Astrocyte of the spinal cord (primary cell): ENCODE data around the gene CLDN10.

Experiments
- DNase-seq: peaks from one replicate; pipeline ENCODE4 v3.0.0; 2011; ENCODE audit warnings: low read depth, low spot score
- H3K4me3 ChIP-seq: 2 replicates; pipeline ENCODE4 v1.5.1; 2011; ENCODE audit warnings: low read depth, mild to moderate bottlenecking, low read length, moderate library complexity
- in situ Hi-C: cut with HindIII; loops from 2 replicates; pipeline ENCODE4 v1.10.0; 2017; ENCODE audit warnings: low sequenced_read_pairs
- TF ChIP-seq, protein P1 (sequence below): IDR thresholded peaks from 2 replicates; pipeline ENCODE4 v1.5.1; 2012; ENCODE audit warnings: low read depth, mild to moderate bottlenecking, low read length, inconsistent platforms

CLDN10 gene

DNA sequence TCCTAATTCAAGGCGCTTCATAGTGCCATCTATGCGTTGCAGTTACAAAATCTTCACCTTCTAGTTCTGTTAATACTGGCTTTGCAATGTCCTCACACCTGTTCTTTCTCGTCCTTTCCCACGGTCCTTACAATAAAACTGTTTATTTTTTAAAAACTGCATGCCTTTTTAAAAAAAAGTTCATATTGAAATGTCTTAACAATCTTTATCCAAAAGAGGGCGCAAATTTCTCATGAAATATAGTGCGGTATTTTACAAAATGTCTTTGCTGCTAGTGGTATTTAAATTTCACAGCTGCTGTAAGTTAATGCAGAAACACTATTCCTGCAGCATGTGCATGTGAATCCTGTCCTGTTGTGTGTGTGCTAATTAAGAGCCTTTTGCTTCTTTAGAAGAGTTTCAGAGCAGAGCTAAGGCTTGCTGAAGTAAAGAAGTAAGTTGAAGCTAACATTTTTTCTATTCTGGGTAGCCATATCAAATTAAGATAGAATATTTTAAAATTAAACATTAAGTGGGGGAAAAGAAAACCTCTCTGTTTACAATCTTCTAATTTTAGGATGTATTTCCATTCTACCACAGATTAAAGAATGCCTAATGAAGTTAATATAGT, 15.8 kb upstream of the CLDN10 start:
- in situ Hi-C loops = no loop called here
- no peak overlapping the region for H3K4me3 ChIP-seq
- peak; percentile 54 for DNase-seq
- TF ChIP-seq, protein P1, sequence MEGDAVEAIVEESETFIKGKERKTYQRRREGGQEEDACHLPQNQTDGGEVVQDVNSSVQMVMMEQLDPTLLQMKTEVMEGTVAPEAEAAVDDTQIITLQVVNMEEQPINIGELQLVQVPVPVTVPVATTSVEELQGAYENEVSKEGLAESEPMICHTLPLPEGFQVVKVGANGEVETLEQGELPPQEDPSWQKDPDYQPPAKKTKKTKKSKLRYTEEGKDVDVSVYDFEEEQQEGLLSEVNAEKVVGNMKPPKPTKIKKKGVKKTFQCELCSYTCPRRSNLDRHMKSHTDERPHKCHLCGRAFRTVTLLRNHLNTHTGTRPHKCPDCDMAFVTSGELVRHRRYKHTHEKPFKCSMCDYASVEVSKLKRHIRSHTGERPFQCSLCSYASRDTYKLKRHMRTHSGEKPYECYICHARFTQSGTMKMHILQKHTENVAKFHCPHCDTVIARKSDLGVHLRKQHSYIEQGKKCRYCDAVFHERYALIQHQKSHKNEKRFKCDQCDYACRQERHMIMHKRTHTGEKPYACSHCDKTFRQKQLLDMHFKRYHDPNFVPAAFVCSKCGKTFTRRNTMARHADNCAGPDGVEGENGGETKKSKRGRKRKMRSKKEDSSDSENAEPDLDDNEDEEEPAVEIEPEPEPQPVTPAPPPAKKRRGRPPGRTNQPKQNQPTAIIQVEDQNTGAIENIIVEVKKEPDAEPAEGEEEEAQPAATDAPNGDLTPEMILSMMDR = peak; percentile 31

- in situ Hi-C loops = no loop called here
- TF ChIP-seq, protein P1 = no peak
- no peak overlapping the region for H3K4me3 ChIP-seq
- no peak for DNase-seq
Observed at GRCh38 chr13:95540888-95541287, 11.6 kb upstream of the CLDN10 start.

GRCh38 chr13:95541308-95541707, 11.2 kb upstream of the CLDN10 start:
- no peak for DNase-seq
- no peak overlapping the region for H3K4me3 ChIP-seq
- TF ChIP-seq, protein P1 = no peak
- in situ Hi-C loops = no loop called here

DNA sequence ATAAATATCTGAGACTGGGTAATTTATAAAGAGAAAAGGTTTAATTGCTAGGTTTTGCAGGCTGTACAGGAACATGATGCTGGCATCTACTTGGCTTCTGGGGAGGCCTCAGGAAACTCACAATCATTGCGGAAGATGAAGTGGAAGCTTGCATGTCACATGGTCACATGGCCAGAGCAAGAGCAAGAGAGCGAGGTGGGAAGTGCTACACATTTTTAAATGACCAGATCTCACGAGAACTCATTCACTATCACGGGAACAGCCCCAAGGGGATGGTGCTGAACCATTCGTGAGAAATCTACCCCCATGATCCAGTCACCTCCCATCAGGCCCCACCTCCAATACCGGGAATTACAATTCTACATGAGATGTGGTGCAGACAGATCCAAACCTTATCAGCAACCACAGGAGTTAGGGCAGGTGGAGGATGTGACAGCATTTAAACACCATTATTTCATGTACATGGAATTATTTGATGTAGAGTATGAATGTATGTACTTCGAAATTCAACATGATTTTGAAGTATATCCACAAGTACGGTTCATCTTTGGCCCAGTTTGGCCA, 10.5 kb upstream of the CLDN10 start:
- H3K4me3 ChIP-seq = no peak overlapping the region
- TF ChIP-seq, protein P1 = no peak
- in situ Hi-C loops = no loop called here
- DNase-seq = no peak

- DNase-seq = no peak
- TF ChIP-seq, protein P1 = no peak
- no peak overlapping the region for H3K4me3 ChIP-seq
- in situ Hi-C loops = no loop called here
Observed at GRCh38 chr13:95544293-95544692, 8.2 kb upstream of the CLDN10 start.

GRCh38 chr13:95546919-95547318, 5.6 kb upstream of the CLDN10 start:
- TF ChIP-seq, protein P1 = no peak
- H3K4me3 ChIP-seq = no peak overlapping the region
- in situ Hi-C loops = no loop called here
- no peak for DNase-seq
